Measurements from ENCODE around the gene FGD2. TPM values are rescaled to one million over a fixed set of nuclear protein-coding genes. Genes with fewer than 3 reads are reported as not detected.

The FGD2 gene
- total RNA-seq, 1 donor from 2014 or later = not detected

DNA sequence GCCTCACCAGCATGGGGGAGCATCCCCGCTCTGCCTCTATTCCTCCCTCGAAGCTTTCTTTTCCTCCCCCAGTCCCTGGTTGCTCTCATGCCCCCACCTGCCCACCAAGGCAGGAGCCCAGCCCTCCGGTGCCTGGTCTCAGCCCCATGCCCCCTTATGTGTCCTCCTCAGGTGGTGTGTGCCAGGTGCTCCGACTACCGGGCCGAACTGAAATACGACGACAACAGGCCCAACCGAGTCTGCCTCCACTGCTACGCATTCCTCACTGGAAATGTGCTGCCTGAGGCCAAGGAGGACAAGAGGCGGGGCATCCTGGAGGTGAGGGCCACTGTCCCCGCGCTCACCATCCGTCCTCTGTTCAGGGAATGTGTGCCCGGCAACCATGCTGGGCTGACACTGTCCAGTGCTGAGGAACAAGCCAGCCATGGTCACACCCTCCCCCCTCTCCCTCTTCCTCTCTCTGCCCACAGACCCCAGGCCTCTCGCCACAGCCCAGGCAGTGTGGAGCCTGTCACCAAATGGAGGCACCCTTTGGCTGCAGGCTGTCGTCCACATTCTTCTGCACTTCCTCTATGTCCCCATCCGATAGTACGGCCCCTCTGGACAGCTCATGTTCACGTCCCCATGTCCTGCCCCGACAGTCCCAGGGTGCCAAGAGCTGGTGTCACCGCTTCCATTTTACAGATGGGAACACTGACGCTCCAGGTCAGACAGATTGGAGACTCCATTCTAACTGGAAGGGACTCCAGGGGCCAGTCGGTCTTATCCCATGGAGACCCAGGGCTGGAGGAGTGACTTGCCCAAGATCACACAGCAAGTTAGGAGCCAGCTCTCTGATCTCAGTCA lies 20.4 kb downstream of the FGD2 start:
- H3K4me3 Mint-ChIP-seq (ENCODE audit: unreplicated experiment) = no peak overlapping the region
- no peaks in the 10 kb centered on the region for H3K27me3 Mint-ChIP-seq (ENCODE audit: unreplicated experiment)
- peaks cover 5% of the 10 kb centered on the region for H3K9me3 Mint-ChIP-seq (ENCODE audit: unreplicated experiment)
- H3K27ac Mint-ChIP-seq (ENCODE audit: unreplicated experiment) = peak overlapping the region; percentile 62
- TF ChIP-seq, protein P1, sequence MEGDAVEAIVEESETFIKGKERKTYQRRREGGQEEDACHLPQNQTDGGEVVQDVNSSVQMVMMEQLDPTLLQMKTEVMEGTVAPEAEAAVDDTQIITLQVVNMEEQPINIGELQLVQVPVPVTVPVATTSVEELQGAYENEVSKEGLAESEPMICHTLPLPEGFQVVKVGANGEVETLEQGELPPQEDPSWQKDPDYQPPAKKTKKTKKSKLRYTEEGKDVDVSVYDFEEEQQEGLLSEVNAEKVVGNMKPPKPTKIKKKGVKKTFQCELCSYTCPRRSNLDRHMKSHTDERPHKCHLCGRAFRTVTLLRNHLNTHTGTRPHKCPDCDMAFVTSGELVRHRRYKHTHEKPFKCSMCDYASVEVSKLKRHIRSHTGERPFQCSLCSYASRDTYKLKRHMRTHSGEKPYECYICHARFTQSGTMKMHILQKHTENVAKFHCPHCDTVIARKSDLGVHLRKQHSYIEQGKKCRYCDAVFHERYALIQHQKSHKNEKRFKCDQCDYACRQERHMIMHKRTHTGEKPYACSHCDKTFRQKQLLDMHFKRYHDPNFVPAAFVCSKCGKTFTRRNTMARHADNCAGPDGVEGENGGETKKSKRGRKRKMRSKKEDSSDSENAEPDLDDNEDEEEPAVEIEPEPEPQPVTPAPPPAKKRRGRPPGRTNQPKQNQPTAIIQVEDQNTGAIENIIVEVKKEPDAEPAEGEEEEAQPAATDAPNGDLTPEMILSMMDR (IDR thresholded peaks at IDR 0.05) = no peak
- H3K36me3 Mint-ChIP-seq (ENCODE audit: unreplicated experiment) = no peaks in the 10 kb centered on the region
- DNase-seq (ENCODE audit: extremely low spot score, unreplicated experiment) = no peak
- H3K4me1 Mint-ChIP-seq (ENCODE audit: unreplicated experiment) = peaks cover 10% of the 10 kb centered on the region

DNA sequence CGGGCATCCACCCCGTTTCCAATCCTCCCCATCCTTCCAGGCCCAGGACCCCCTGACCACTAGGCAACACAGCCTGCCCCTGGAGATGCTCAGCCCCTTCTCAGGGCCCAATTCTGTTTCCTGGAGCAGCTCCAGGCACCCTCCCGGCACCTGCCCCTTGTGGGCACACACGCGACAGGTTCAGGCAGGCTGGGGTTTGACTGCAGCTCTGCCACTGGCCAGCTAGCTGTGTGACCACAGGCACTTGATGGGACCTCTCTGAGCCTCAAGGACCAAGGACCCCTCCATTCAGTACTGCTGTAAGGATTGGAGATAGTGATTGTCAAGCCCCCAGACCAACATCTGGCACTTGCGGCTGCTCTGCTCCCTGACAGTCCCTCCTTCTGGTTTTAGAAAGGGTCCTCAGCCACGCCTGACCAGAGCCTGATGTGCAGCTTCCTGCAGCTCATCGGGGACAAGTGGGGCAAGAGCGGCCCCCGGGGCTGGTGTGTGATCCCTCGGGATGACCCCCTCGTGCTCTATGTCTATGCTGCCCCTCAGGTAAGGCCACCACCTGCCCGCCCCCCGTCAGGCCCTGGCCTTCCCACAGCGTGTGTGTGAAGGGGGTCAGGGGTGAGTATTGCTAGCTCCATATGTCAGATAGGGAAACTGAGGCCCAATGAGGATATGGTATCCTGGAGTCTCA lies 21.7 kb downstream of the FGD2 start:
- no peak for DNase-seq (ENCODE audit: extremely low spot score, unreplicated experiment)

DNA sequence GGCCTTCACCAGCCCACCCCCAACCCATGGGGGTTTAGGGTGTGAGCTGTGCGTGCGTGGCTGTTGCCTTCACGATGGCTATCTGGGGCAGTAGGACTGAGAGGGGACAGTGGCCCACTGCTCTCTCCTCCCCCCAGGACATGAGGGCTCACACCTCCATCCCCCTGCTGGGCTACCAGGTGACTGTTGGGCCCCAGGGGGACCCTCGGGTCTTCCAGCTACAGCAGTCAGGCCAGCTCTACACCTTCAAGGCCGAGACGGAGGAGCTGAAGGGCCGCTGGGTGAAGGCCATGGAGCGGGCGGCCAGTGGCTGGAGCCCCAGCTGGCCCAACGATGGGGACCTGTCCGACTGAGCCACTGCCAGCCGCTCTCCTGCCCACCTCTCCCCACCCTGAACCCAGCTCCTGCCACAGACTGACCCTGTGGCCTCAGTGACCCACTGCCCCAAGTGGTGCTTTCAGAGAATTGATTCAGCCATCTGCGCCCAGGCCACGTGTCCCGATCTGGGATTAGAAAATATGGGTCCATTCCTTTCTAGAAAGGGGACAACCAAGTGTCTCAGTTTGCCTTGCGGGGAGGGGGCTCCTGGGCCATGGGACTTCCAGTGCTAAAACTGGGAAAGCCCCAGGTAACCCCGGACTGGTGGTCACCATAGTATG lies 22.5 kb downstream of the FGD2 start:
- TF ChIP-seq, protein P1 (IDR thresholded peaks at IDR 0.05) = no peak
- H3K4me1 Mint-ChIP-seq (ENCODE audit: unreplicated experiment) = peaks cover 10% of the 10 kb centered on the region

More for the DNA sequence above, 21.7 kb downstream of the FGD2 start:
- H3K27ac Mint-ChIP-seq (ENCODE audit: unreplicated experiment) = no peak overlapping the region
- H3K4me1 Mint-ChIP-seq (ENCODE audit: unreplicated experiment) = peaks cover 10% of the 10 kb centered on the region
- H3K9me3 Mint-ChIP-seq (ENCODE audit: unreplicated experiment) = peaks cover 6% of the 10 kb centered on the region
- TF ChIP-seq, protein P1 (IDR thresholded peaks at IDR 0.05) = no peak
- no peaks in the 10 kb centered on the region for H3K36me3 Mint-ChIP-seq (ENCODE audit: unreplicated experiment)
- no peaks in the 10 kb centered on the region for H3K27me3 Mint-ChIP-seq (ENCODE audit: unreplicated experiment)
- no peak overlapping the region for H3K4me3 Mint-ChIP-seq (ENCODE audit: unreplicated experiment)

DNA sequence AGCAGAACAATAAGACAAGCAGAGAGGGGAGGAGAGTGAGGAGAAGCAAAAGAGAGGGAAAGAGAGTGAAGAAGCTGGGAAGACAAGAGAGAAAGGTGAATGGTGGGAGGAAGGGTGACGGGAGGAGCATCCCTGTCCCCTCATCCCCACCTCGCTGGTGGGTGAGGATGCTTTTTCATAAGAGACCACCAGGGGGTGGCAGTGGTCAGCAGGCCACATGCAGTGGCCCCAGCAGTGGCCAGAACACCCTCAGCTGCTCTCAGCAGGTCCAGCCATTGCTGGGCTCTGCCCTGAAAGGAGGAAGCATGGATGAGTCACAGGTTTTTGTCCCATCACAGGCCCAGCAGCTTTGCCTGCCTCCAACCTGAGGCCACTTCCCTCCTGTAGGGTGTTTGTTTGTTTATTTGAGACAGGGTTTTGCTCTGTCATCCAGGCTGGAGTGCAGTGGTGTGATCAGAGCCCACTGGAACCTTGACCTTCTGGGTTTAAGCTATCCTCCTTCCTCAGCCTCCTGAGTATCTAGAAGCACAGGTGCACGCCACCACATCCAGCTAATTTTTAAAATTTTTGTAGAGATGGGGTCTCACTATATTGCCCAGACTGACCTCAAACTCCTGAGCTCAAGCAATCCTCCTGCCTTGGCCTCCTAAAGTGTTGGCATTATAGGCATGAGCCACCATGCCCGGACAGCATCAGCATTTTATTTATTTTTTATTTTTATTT lies 24.0 kb downstream of the FGD2 start:
- no peak for DNase-seq (ENCODE audit: extremely low spot score, unreplicated experiment)
- TF ChIP-seq, protein P1 (IDR thresholded peaks at IDR 0.05) = peak; percentile 75
- peaks cover 6% of the 10 kb centered on the region for H3K9me3 Mint-ChIP-seq (ENCODE audit: unreplicated experiment)
- H3K27ac Mint-ChIP-seq (ENCODE audit: unreplicated experiment) = no peak overlapping the region
- H3K4me3 Mint-ChIP-seq (ENCODE audit: unreplicated experiment) = no peak overlapping the region
- no peaks in the 10 kb centered on the region for H3K36me3 Mint-ChIP-seq (ENCODE audit: unreplicated experiment)
- H3K27me3 Mint-ChIP-seq (ENCODE audit: unreplicated experiment) = no peaks in the 10 kb centered on the region
- peaks cover 8% of the 10 kb centered on the region for H3K4me1 Mint-ChIP-seq (ENCODE audit: unreplicated experiment)

More for the DNA sequence above, 22.5 kb downstream of the FGD2 start:
- no peak for DNase-seq (ENCODE audit: extremely low spot score, unreplicated experiment)
- H3K27me3 Mint-ChIP-seq (ENCODE audit: unreplicated experiment) = no peaks in the 10 kb centered on the region
- H3K4me3 Mint-ChIP-seq (ENCODE audit: unreplicated experiment) = no peak overlapping the region
- H3K9me3 Mint-ChIP-seq (ENCODE audit: unreplicated experiment) = peaks cover 6% of the 10 kb centered on the region
- H3K36me3 Mint-ChIP-seq (ENCODE audit: unreplicated experiment) = no peaks in the 10 kb centered on the region
- H3K27ac Mint-ChIP-seq (ENCODE audit: unreplicated experiment) = no peak overlapping the region

All from osteocyte (in vitro differentiated cells).